Chondrocyte (in vitro differentiated cells): ENCODE measurements around the gene SPDYE3. TPM values are rescaled to one million over a fixed set of nuclear protein-coding genes. Genes with fewer than 3 reads are reported as not detected.

Source experiments
- DNase-seq: peaks from one replicate; pipeline ENCODE4 v3.0.0; 2021; ENCODE audit warnings: mixed read lengths, low spot score
- H3K27ac Mint-ChIP-seq: one replicate; pipeline ENCODE4 v1.8.0; 2021; ENCODE audit warnings: mild to moderate bottlenecking, moderate library complexity, mixed read lengths; ENCODE audit not compliant: unreplicated experiment
- H3K27me3 Mint-ChIP-seq: 2 replicates; pipeline ENCODE4 v1.8.0; 2021; ENCODE audit warnings: low read depth, mixed read lengths
- H3K36me3 Mint-ChIP-seq: 2 replicates; pipeline ENCODE4 v1.8.0; 2021; ENCODE audit warnings: low read depth, mixed read lengths
- H3K4me1 Mint-ChIP-seq: 2 replicates; pipeline ENCODE4 v1.8.0; 2021; ENCODE audit warnings: low read depth, mild to moderate bottlenecking, mixed read lengths
- H3K4me3 Mint-ChIP-seq: one replicate; pipeline ENCODE4 v1.8.0; 2021; ENCODE audit warnings: mild to moderate bottlenecking, moderate library complexity, mixed read lengths; ENCODE audit not compliant: unreplicated experiment
- H3K9me3 Mint-ChIP-seq: 2 replicates; pipeline ENCODE4 v1.8.0; 2021; ENCODE audit warnings: low read depth, mixed read lengths
- total RNA-seq: library from RNA; stranded (reverse); gene quantifications from 3 replicates; pipeline ENCODE4 v1.2.1, GENCODE V29; 2021
- TF ChIP-seq, protein P1 (sequence below): fragments of 200-600 bp; sonication (generic); IDR thresholded peaks from 2 replicates; pipeline ENCODE4 v1.5.0; 2021; ENCODE audit warnings: antibody characterized with exemption, mild to moderate bottlenecking, moderate library complexity

Gene SPDYE3
- total RNA-seq, 1 donor from 2014 or later: not detected

DNA sequence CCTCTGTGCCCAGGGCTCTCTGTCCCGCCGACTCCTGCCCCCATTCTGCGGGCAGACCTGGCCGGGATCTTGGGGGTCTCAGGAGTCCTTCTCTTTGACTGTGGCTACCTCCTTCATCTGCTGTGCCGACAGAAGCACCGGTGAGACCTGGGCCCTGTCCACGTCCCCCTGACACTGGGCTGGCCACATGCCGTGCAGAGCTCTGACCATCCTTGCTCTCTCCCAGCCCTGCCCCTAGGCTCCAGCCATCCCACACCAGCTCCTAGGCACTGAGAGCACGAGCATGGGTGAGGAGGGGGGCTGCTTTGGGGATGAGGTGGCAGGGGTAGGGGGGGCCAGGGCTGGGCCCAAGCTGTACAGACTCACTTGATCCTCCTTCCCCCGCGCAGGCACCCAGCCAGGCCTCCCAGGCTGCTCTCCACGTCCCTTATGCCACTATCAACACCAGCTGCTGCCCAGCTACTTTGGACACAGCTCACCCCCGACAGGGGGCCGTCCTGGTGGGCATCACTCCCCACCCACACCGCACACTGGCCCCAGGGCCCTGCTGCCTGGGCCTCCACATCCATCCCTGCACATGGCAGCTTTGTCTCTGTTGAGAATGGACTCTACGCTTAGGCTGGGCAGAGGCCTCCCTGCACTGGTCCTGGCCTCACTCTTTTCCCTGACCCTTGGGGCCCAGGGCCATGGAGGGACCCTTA is 45.6 kb downstream of the SPDYE3 start:
- no peak for DNase-seq
- peaks cover 23% of the 10 kb centered on the region for H3K36me3 Mint-ChIP-seq
- H3K4me1 Mint-ChIP-seq: no peaks in the 10 kb centered on the region
- H3K9me3 Mint-ChIP-seq: no peaks in the 10 kb centered on the region
- TF ChIP-seq, protein P1, sequence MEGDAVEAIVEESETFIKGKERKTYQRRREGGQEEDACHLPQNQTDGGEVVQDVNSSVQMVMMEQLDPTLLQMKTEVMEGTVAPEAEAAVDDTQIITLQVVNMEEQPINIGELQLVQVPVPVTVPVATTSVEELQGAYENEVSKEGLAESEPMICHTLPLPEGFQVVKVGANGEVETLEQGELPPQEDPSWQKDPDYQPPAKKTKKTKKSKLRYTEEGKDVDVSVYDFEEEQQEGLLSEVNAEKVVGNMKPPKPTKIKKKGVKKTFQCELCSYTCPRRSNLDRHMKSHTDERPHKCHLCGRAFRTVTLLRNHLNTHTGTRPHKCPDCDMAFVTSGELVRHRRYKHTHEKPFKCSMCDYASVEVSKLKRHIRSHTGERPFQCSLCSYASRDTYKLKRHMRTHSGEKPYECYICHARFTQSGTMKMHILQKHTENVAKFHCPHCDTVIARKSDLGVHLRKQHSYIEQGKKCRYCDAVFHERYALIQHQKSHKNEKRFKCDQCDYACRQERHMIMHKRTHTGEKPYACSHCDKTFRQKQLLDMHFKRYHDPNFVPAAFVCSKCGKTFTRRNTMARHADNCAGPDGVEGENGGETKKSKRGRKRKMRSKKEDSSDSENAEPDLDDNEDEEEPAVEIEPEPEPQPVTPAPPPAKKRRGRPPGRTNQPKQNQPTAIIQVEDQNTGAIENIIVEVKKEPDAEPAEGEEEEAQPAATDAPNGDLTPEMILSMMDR: no peak
- H3K27ac Mint-ChIP-seq: no peak overlapping the region
- no peaks in the 10 kb centered on the region for H3K27me3 Mint-ChIP-seq
- no peak overlapping the region for H3K4me3 Mint-ChIP-seq

DNA sequence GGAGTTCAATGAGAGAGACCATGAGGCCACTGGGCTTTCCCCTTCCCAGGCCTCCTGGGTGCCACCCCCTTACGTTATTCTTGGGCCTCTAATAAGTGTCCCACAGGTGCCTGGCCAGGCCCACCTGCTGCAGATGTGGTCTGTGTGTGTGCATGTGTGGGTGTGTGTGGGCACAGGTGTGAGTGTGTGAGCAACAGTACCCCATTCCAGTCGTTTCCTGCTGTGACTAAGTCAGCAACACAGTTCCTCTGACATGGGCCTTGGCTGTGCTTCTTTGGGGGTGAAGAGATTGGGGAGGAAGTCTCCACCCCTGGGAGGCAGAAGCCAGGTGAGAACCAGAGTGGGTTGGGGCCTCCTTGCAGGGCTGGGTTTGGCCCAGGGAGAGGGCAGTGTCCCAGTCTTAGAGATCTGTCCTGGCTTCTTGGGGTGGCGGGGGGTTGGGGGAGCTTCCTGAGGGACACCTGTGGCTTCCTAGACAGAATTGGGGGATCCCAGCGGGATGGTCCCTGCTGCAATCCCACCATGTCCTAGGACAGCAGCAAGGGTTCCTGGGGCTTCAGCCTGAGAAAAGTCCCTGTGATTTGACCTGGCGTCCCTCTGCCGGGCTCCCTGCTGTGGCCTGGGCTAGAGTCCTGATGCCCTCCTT is 46.3 kb downstream of the SPDYE3 start:
- H3K4me1 Mint-ChIP-seq: no peaks in the 10 kb centered on the region
- no peaks in the 10 kb centered on the region for H3K27me3 Mint-ChIP-seq
- peaks cover 22% of the 10 kb centered on the region for H3K36me3 Mint-ChIP-seq
- no peak overlapping the region for H3K27ac Mint-ChIP-seq
- H3K9me3 Mint-ChIP-seq: no peaks in the 10 kb centered on the region
- TF ChIP-seq, protein P1: no peak
- no peak overlapping the region for H3K4me3 Mint-ChIP-seq
- no peak for DNase-seq

DNA sequence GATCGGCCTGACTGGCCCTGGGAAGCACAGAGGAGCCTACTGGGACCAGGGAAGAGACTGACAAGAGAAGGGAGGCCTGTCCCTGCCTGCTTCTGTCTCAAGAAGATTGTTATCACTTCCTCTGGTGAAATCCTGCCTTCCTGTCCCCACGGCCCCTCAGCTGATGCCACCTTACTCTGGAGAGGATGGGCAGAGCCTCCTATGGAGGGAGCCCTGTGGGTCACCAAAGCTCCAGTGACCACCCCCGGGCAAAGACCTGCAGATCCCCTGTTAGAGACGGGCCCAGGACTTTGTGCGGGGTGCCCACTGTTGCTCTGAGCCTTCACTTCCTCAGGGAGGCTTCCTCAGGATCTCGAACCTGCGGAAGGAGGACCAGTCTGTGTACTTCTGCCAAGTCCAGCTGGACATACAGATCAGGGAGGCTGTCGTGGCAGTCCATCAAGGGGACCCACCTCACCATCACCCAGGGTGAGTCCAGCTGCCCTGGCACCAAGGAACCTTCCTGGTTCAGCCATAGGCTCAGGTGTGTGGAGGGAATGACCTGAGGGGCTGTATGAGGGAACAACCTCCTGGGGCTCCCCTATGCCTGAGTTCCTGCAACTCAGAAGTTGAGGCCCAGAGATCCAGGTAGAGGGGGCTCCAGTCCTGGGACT is 49.0 kb downstream of the SPDYE3 start:
- Mint-ChIP-seq H3K27me3 (no peaks in the 10 kb centered on the region), H3K4me3 (no peak overlapping the region), H3K27ac (no peak overlapping the region), H3K36me3 (peaks cover 25% of the 10 kb centered on the region), H3K4me1 (no peaks in the 10 kb centered on the region), H3K9me3 (no peaks in the 10 kb centered on the region)
- no peak for DNase-seq
- TF ChIP-seq, protein P1: no peak

DNA sequence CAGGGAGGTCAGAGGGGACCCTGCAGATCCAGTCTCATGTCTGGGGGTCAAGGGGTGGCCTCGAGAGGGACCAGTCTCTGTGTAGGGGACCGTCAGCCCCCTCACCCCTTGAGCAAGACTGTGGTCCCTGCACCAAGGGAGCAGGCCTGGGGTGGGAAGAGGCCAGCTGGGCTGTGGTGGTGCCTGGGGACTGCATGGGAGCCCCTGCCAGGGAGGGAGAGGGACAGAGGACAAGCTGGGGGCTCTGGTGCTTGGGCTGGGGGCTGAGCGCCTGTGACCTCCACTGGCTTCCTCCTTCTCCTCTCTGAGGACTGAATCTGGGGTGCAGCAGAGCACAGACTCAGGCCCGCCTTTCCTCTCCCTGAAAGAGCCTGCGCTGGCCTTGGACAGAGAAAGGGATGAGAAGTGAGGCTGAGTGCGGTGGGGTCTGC is 49.6 kb downstream of the SPDYE3 start:
- no peak for DNase-seq
- H3K9me3 Mint-ChIP-seq: no peaks in the 10 kb centered on the region
- H3K4me3 Mint-ChIP-seq: no peak overlapping the region
- peaks cover 30% of the 10 kb centered on the region for H3K36me3 Mint-ChIP-seq
- no peaks in the 10 kb centered on the region for H3K4me1 Mint-ChIP-seq
- H3K27ac Mint-ChIP-seq: no peak overlapping the region
- TF ChIP-seq, protein P1: no peak
- no peaks in the 10 kb centered on the region for H3K27me3 Mint-ChIP-seq

DNA sequence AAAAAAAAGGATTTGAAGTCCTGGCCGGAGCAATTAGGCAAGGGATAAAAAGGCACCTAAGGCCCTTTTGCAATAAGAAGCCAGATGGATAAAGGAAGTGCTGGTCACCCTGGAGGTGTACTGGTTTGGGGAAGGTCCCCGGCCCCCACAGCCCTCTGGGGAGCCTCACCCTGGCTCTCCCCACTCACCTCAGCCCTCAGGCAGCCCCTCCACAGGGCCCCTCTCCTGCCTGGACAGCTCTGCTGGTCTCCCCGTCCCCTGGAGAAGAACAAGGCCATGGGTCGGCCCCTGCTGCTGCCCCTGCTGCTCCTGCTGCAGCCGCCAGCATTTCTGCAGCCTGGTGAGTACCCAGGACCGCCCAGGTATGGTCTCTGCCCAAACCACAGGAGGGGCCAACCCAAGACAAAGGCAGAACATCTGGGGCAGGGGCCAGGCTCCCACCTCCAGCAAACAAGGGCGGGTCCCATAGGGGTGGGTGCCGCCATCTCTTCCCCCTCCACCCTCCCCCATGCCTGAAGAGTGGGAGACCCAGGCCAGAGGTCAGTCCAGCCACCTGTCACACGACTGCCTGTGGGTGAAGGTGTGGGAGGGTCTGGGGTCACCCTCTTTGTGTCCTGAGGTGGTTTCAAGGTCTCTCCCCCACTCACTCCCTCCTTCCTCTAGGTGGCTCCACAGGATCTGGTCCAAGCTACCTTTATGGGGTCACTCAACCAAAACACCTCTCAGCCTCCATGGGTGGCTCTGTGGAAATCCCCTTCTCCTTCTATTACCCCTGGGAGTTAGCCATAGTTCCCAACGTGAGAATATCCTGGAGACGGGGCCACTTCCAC is 50.7 kb downstream of the SPDYE3 start, which contains the start of gene PILRB:
TSS of gene PILRB (plus strand) at position 91 of the 830 bp plus-strand sequence. CDS start at position 277, 186 bp downstream.
- TF ChIP-seq, protein P1: peak; percentile 26
- no peaks in the 10 kb centered on the region for H3K4me1 Mint-ChIP-seq
- no peak within 1 kb of the TSS for H3K27ac Mint-ChIP-seq
- H3K4me3 Mint-ChIP-seq: no peak within 1 kb of the TSS
- H3K27me3 Mint-ChIP-seq: no peaks in the 10 kb centered on the region
- no peak for DNase-seq
- H3K9me3 Mint-ChIP-seq: no peaks in the 10 kb centered on the region
- peaks cover 39% of the 10 kb centered on the region for H3K36me3 Mint-ChIP-seq
